Astrocyte of the spinal cord (primary cell): ENCODE results near the gene LRRC4C.
"Not testable (repeated sequence)": the region's sequence is repeated elsewhere in the genome, so short reads cannot be mapped to it uniquely, and the experiment has no call there.

Experiments
- DNase-seq: peaks from one replicate; pipeline ENCODE4 v3.0.0; 2011; ENCODE audit warnings: low read depth, low spot score
- H3K4me3 ChIP-seq: 2 replicates; pipeline ENCODE4 v1.5.1; 2011; ENCODE audit warnings: low read depth, mild to moderate bottlenecking, low read length, moderate library complexity
- in situ Hi-C: cut with HindIII; loops from 2 replicates; pipeline ENCODE4 v1.10.0; 2017; ENCODE audit warnings: low sequenced_read_pairs
- TF ChIP-seq, protein P1 (sequence below): IDR thresholded peaks from 2 replicates; pipeline ENCODE4 v1.5.1; 2012; ENCODE audit warnings: low read depth, mild to moderate bottlenecking, low read length, inconsistent platforms

LRRC4C gene

DNA sequence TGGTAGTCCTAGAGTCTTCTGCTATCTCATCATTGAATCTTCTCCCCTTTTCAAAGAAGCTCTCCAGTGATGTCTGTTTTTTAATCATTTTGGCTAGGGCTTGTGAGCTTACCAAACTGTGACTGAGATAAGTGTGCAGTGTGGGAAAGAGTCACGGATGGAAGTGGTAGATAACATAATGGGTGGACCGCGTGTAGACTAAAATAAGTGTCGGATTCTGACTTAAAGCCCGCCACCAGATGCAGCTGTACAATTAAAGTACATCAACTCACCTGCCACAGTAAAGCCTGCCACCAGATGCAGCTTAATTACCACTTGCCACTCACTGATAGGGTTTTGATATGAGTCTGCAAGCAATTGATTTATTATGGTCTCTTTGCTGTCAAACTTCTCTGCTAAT lies 581.5 kb downstream of the LRRC4C start:
- DNase-seq = no peak
- TF ChIP-seq, protein P1, sequence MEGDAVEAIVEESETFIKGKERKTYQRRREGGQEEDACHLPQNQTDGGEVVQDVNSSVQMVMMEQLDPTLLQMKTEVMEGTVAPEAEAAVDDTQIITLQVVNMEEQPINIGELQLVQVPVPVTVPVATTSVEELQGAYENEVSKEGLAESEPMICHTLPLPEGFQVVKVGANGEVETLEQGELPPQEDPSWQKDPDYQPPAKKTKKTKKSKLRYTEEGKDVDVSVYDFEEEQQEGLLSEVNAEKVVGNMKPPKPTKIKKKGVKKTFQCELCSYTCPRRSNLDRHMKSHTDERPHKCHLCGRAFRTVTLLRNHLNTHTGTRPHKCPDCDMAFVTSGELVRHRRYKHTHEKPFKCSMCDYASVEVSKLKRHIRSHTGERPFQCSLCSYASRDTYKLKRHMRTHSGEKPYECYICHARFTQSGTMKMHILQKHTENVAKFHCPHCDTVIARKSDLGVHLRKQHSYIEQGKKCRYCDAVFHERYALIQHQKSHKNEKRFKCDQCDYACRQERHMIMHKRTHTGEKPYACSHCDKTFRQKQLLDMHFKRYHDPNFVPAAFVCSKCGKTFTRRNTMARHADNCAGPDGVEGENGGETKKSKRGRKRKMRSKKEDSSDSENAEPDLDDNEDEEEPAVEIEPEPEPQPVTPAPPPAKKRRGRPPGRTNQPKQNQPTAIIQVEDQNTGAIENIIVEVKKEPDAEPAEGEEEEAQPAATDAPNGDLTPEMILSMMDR = no peak
- H3K4me3 ChIP-seq = no peak overlapping the region
- in situ Hi-C loops = no loop called here

DNA sequence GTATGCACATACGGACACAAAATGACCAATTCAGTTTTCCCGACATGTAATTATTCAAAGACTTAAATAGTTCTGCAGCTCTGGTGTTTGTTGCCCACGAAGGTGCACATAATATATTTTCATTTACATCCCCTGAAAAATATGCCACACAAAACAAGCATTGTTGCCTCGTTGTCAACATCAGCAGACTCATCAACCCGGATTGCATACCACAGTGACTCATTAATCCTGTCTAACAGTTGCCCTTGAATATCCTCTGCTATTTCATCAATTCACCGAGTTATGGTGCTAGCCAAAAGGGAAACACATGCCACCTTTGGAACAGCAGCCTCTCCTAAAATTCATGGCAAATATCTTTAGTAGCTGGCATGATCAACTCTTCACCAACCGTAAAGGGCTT lies 582.2 kb downstream of the LRRC4C start:
- TF ChIP-seq, protein P1 = no peak
- no peak overlapping the region for H3K4me3 ChIP-seq
- in situ Hi-C loops = no loop called here
- no peak for DNase-seq

GRCh38 chr11:40867991-40868632 lies 591.3 kb downstream of the LRRC4C start:
- in situ Hi-C loops = no loop called here
- TF ChIP-seq, protein P1 = no peak
- no peak overlapping the region for H3K4me3 ChIP-seq
- DNase-seq = no peak

DNA sequence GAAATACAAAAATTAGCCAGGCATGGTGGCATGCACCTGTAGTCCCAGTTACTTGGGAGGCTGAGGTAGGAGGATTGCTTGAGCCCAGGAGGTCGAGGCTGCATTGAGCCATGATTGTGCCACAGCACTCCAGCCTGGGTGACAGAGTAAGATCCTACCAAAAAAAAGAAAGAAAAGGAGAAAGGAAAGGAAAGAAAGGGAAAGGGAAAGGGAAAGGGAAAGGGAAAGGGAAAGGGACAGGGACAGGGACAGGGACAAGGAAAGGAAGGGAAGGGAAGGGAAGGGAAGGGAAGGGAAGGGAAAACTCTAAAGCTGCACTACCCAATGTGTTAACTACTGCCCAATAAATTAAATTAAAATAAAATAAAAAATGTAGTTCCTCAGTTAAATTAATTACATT lies 601.7 kb downstream of the LRRC4C start:
- H3K4me3 ChIP-seq, in situ Hi-C loops, DNase-seq: not testable (repeated sequence)

- TF ChIP-seq, protein P1 = no peak
- no peak overlapping the region for H3K4me3 ChIP-seq
- in situ Hi-C loops = no loop called here
- no peak for DNase-seq
Measured at GRCh38 chr11:40842750-40843339, 616.6 kb downstream of the LRRC4C start.

GRCh38 chr11:40841231-40841630 lies 618.2 kb downstream of the LRRC4C start:
- H3K4me3 ChIP-seq = no peak overlapping the region
- DNase-seq = no peak
- in situ Hi-C loops = no loop called here
- TF ChIP-seq, protein P1 = no peak

DNA sequence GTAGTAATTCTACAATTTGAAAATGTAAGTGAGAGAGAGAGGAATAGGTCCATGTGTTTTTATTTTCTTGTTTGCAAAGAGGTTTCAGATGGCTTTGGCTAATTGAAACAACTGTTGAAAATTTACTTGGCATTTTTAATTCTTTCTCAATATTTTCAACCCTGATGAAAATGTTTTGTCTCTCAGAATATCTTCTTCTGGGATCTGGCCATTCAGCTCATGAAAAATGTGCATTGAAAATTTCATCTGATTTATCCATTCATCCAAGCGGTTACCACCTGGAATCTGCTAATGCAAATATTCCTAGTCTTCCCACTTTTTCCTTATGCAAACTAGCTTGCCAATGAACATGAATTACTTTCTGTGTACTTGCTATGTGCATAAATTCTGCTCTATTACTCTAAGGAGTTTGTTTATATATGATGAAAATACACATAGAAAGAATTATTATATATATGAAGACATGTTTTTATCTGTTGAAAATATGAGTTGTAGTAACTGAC lies 621.2 kb downstream of the LRRC4C start:
- in situ Hi-C loops = no loop called here
- DNase-seq = no peak
- H3K4me3 ChIP-seq = no peak overlapping the region
- TF ChIP-seq, protein P1 = no peak
